GM18505 (cell line): ENCODE results near the gene ERICH2.

Source experiments
- ATAC-seq: cut with Tn5 transposase; IDR thresholded peaks from one replicate; pipeline ENCODE4 v1.9.1; 2021; ENCODE audit not compliant: unreplicated experiment
- POLR2A ChIP-seq: IDR thresholded peaks from 4 replicates; pipeline ENCODE4 v1.6.1; 2011; ENCODE audit warnings: borderline replicate concordance; ENCODE audit not compliant: insufficient read depth, insufficient read length; ENCODE audit errors: extremely low read depth

Gene ERICH2

GRCh38 chr2:170778900-170779299 lies 8.7 kb downstream of the ERICH2 start:
- no peak for TF ChIP-seq POLR2A
- no peak for ATAC-seq

- ATAC-seq = no peak
Measured at GRCh38 chr2:170779304-170779703, 9.1 kb downstream of the ERICH2 start.

GRCh38 chr2:170782673-170783072 lies 12.5 kb downstream of the ERICH2 start:
- ATAC-seq = no peak
- no peak for TF ChIP-seq POLR2A

More at GRCh38 chr2:170779304-170779703, 9.1 kb downstream of the ERICH2 start:
- no peak for TF ChIP-seq POLR2A

GRCh38 chr2:170783549-170783948 lies 13.4 kb downstream of the ERICH2 start:
- ATAC-seq = no peak
- no peak for TF ChIP-seq POLR2A

GRCh38 chr2:170798996-170799395 lies 28.8 kb downstream of the ERICH2 start:
- no peak for ATAC-seq
- TF ChIP-seq POLR2A = no peak

GRCh38 chr2:170806548-170806947 lies 36.4 kb downstream of the ERICH2 start:
- no peak for ATAC-seq
- no peak for TF ChIP-seq POLR2A

GRCh38 chr2:170812710-170813600 lies 42.8 kb downstream of the ERICH2 start:
- no peak for ATAC-seq
- no peak for TF ChIP-seq POLR2A

GRCh38 chr2:170813611-170814532 lies 43.7 kb downstream of the ERICH2 start:
- no peak for TF ChIP-seq POLR2A
- no peak for ATAC-seq

- ATAC-seq = no peak
- TF ChIP-seq POLR2A = no peak
Measured at GRCh38 chr2:170814533-170815230, 44.5 kb downstream of the ERICH2 start.

GRCh38 chr2:170815311-170815710 lies 45.1 kb downstream of the ERICH2 start:
- no peak for TF ChIP-seq POLR2A

GRCh38 chr2:170815746-170816503 lies 45.7 kb downstream of the ERICH2 start:
- TF ChIP-seq POLR2A = no peak
- ATAC-seq = no peak

More at GRCh38 chr2:170815311-170815710, 45.1 kb downstream of the ERICH2 start:
- no peak for ATAC-seq

- ATAC-seq = no peak
- no peak for TF ChIP-seq POLR2A
Measured at GRCh38 chr2:170816504-170817092, 46.4 kb downstream of the ERICH2 start, which contains the start of gene GAD1. GAD1 (plus strand) TSS chr2:170816887; CDS start chr2:170818592, 1,705 bp downstream.
